AG09309 (cell line): Measurements from ENCODE around the gene C3orf22.

Source experiments
- DNase-seq: peaks from one replicate; pipeline ENCODE4 v3.0.0-alpha.2; 2010; ENCODE audit warnings: low read depth
- H3K4me3 ChIP-seq: 2 replicates; pipeline ENCODE4 v1.5.1; 2011; ENCODE audit warnings: mild to moderate bottlenecking, low read depth, low read length, moderate library complexity; ENCODE audit not compliant: control insufficient read depth
- CTCF ChIP-seq: IDR thresholded peaks from 2 replicates; pipeline ENCODE4 v1.5.1; 2011; ENCODE audit warnings: mild to moderate bottlenecking, low read depth, low read length, inconsistent platforms; ENCODE audit not compliant: insufficient read depth, control insufficient read depth; ENCODE audit errors: missing control alignments

The C3orf22 gene

GRCh38 chr3:126570103-126570541 is 11.4 kb upstream of the C3orf22 start:
- H3K4me3 ChIP-seq, result no peak overlapping the region
- TF ChIP-seq CTCF, result no peak
- no peak for DNase-seq

- H3K4me3 ChIP-seq, result no peak overlapping the region
- TF ChIP-seq CTCF, result no peak
- DNase-seq, result no peak
These were observed 10.8 kb upstream of the C3orf22 start for GRCh38 chr3:126569390-126569975.

- no peak for DNase-seq
- no peak overlapping the region for H3K4me3 ChIP-seq
- no peak for TF ChIP-seq CTCF
These were observed 10.1 kb upstream of the C3orf22 start for GRCh38 chr3:126568776-126569342.

- H3K4me3 ChIP-seq, result no peak overlapping the region
- no peak for DNase-seq
- no peak for TF ChIP-seq CTCF
These were observed 9.1 kb upstream of the C3orf22 start for GRCh38 chr3:126567696-126568438.

GRCh38 chr3:126562737-126563276 is 4.1 kb upstream of the C3orf22 start:
- no peak for TF ChIP-seq CTCF
- no peak for DNase-seq
- H3K4me3 ChIP-seq, result no peak overlapping the region

GRCh38 chr3:126557761-126558160 is 971 bp downstream of the C3orf22 start:
- no peak for DNase-seq
- TF ChIP-seq CTCF, result no peak
- no peak overlapping the region for H3K4me3 ChIP-seq
